ENCODE measurements around the gene PPOX.
A peak's percentile ranks its signal among the peaks of the same experiment; 100 is the strongest.

PPOX gene

DNA sequence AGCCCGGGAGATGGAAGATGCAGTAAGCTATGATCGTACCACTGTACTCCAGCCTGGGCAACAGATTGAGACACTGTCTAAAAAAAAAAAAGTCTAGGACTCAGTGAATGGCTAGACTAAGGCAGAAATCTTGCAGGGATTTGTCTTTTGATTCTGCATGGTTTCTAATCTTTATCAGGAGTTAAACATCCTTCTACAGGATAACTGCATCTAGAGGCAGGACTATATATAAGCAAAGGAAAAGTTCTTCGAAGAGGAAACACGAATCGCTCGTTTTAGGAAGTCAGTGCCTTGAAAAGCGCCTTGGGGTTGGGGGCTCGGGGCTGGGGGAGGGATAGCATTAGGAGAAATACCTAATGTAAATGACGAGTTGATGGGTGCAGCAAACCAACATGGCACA is 13.1 kb upstream of the PPOX start:
- no peak for DNase-seq (ENCODE audit: extremely low read depth in 1 of 2, low read depth in 1 of 2)

DNA sequence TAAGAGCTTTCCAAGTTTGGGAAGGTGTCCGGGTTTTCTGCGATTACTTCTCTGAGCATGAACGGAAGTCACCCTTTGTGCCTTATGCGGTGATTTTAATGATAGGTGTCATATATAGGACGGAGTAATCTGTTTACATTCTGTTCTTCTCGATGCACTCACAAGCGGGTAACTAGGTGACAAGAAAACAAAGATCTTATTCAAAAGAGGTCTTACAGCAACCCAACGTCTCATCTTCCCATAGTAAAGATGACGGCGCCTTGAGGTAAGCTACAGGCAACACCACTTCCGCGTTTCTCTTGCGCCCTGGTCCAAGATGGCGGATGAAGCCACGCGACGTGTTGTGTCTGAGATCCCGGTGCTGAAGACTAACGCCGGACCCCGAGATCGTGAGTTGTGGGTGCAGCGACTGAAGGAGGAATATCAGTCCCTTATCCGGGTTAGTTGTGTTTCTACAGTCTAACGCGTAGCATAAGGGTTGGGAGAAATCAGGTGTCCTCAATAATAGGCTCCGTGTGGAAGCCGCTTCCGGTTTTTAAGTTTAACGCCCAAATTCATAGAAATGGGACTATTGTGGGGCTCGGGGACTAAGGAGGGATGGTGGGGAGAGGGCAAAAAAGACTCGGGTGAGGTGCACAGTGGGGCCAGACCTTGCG is 12.4 kb upstream of the PPOX start, which contains the start of gene UFC1:
Gene UFC1, plus strand, starts transcription at position 297 of the 656 bp plus-strand sequence. Its CDS starts 20 bp downstream, at position 317.
- peak; percentile 56 to 78 for DNase-seq (ENCODE audit: extremely low read depth in 1 of 2, low read depth in 1 of 2)

DNA sequence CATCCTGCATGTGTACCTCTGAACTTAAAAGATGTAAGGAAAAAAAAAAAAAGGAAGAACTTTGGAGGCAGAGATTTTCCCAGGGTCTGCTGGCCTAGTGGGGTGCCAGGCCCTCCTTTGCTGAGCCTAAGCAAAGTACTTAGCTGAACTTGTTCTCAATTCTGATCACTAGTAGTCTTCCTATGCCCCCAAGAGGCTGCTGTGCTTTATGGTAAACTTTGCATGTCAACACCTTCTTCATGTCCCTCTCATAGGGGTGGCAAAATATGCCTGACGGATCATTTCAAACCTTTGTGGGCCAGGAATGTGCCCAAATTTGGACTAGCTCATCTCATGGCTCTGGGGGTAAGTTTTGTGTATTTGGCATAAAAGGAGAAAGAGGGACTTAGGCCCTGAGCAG is 8.4 kb upstream of the PPOX start:
- DNase-seq (ENCODE audit: extremely low read depth in 1 of 2, low read depth in 1 of 2): no peak

DNA sequence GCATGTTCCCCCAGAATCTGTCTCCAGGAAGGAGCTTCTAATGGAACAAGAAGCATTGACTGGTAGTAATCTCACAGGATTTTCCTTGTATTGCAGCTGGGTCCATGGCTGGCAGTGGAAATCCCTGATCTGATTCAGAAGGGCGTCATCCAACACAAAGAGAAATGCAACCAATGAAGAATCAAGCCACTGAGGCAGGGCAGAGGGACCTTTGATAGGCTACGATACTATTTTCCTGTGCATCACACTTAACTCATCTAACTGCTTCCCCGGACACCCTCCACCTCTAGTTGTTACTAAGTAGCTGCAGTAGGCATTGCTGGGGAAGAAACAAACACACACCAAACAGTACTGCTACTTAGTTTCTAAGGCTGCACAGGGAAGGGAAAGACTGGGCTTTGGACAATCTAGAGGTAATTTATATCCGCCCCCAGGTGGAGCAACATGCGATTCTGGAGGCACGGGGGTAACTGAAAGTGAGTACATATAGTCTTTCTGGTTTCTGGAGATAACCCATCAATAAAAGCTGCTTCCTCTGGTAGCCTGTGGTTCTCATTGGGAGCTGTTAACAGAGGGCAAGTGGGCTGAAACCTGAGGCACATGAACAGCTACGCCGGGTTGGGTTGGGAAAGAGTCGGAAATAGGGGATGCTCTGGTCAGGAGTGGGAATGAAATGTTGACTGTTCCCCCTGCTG is 7.8 kb upstream of the PPOX start:
- no peak for DNase-seq (ENCODE audit: extremely low read depth in 1 of 2, low read depth in 1 of 2)

DNA sequence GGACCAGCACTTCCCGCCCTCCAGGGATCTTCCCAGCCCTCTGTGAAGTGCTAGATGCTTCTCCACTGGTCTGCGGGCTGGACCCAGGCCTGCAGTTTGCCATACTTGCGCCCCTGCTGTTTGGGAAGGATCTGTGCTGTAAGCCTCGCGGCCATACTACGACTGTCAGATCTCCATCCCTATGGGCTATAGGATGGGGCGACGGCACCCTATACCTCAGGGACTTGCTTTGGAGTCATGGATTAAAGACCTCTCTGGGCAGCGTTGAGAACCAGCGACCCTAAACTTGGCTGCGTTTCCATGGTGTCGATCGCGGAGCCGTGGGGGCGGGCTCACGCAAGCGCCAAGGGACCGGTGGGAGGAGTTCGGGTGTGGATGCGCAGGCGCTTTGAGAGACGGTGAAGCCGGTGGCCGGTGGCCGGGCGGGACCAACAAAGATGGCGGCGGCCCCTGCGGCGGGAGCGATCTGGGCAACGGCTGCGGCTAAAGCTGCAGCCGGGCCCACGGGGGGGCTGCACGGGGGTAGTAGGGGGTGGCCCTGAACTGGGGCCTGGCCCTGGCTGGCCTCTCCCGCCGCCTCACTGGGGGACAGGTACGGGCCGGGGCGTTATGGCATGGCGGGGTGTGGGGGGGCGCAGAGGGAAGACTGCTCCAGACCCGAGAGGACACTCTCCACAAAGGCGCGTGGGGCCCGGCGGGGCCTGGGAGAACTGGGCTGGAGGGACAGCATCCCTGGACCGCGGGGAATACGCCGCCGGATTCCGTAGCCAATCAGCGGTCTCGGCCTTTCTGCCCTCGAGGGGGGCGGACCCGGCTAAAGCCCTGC is 6.9 kb upstream of the PPOX start, which contains the start of gene USP21:
Gene USP21, plus strand, starts transcription at position 414 of the 826 bp plus-strand sequence. CDS start 1,141 bp downstream, outside the sequence.
- DNase-seq (ENCODE audit: extremely low read depth in 1 of 2, low read depth in 1 of 2): peak; percentile 83 to 89

DNA sequence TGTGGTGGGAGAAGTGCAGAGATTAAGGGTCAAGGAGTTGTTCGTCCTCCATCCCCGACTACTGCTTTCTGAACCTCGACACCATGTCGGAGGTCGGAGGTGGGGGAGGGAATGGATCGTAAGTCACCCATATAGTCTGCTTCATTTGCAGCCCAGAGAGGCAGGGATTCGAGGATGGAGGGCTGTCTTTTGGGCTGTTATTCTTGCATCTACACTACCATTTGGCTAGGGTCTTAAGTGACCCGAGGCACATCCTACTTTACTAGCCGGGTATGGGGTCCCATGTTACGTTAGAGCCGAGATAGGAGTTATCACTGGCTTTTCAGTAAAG is 6.3 kb upstream of the PPOX start:
- no peak for DNase-seq (ENCODE audit: extremely low read depth in 1 of 2, low read depth in 1 of 2)

DNA sequence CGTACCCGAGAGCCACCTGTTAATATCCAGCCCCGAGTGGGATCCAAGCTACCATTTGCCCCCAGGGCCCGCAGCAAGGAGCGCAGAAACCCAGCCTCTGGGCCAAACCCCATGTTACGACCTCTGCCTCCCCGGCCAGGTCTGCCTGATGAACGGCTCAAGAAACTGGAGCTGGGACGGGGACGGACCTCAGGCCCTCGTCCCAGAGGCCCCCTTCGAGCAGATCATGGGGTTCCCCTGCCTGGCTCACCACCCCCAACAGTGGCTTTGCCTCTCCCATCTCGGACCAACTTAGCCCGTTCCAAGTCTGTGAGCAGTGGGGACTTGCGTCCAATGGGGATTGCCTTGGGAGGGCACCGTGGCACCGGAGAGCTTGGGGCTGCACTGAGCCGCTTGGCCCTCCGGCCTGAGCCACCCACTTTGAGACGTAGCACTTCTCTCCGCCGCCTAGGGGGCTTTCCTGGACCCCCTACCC is 5.5 kb upstream of the PPOX start:
- no peak for DNase-seq (ENCODE audit: extremely low read depth in 1 of 2, low read depth in 1 of 2)

DNA sequence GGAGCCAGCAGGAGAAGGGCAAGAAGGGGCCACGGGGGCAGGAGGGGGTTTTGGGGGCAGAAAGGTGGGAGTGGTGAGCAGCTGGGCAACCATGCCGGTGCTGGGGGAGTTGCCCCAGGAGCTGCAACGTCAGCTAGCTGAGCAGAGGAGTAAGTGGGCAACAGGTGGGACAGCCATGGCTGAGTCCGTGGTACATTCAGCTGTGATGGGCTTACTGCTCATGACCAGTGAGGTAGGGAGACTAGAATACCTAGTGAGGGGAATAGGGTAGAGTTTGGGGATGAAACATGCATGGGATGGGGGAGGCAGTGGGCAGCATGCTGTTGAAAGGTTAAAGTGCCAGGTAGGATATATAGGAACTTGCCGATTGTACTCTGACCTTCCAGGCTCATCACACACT is 4.6 kb upstream of the PPOX start:
- DNase-seq (ENCODE audit: extremely low read depth in 1 of 2, low read depth in 1 of 2): no peak

DNA sequence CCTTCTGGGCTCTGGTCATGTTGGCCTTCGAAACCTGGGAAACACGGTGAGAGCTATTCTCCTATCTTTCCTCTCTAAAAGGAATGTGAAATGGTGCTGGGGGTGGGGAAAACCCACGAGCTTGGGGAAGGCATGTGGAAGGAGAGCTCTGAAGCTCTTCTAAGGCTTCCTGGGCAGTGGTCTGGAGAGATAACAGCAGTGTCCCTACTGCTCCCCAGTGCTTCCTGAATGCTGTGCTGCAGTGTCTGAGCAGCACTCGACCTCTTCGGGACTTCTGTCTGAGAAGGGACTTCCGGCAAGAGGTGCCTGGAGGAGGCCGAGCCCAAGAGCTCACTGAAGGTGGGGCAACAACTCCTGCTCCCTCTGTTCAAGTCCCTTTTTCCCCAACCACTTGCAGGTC is 4.2 kb upstream of the PPOX start:
- DNase-seq (ENCODE audit: extremely low read depth in 1 of 2, low read depth in 1 of 2): no peak

DNA sequence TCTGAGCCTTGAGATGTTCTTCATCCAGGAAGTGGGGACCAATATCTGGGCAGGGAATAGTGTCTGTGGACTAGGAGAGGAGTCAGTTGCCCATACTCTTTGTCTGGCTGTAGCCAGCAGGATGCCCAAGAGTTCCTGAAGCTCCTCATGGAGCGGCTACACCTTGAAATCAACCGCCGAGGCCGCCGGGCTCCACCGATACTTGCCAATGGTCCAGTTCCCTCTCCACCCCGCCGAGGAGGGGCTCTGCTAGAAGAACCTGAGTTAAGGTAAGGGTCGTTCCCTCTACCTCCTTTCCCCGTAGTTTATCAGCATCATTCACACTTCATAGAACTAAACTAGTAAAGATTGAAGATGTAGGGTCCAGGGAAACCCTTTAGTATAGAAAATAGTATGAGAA is 3.4 kb upstream of the PPOX start:
- DNase-seq (ENCODE audit: extremely low read depth in 1 of 2, low read depth in 1 of 2): no peak

DNA sequence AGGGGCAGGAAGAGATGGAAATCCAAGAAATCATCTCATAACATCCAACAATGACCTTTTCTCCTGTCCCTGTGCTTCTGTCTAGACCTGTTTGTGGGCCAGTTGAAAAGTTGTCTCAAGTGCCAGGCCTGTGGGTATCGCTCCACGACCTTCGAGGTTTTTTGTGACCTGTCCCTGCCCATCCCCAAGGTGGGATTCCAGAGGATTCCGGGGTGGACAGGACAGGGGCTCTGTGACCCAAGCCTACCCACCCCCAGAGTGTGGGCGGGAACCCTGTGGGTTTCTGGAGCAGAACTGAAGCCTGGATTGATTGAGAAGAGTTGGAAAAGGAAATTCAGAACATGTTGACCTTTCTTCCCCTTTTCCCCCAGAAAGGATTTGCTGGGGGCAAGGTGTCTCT is 2.4 kb upstream of the PPOX start:
- no peak for DNase-seq (ENCODE audit: extremely low read depth in 1 of 2, low read depth in 1 of 2)

DNA sequence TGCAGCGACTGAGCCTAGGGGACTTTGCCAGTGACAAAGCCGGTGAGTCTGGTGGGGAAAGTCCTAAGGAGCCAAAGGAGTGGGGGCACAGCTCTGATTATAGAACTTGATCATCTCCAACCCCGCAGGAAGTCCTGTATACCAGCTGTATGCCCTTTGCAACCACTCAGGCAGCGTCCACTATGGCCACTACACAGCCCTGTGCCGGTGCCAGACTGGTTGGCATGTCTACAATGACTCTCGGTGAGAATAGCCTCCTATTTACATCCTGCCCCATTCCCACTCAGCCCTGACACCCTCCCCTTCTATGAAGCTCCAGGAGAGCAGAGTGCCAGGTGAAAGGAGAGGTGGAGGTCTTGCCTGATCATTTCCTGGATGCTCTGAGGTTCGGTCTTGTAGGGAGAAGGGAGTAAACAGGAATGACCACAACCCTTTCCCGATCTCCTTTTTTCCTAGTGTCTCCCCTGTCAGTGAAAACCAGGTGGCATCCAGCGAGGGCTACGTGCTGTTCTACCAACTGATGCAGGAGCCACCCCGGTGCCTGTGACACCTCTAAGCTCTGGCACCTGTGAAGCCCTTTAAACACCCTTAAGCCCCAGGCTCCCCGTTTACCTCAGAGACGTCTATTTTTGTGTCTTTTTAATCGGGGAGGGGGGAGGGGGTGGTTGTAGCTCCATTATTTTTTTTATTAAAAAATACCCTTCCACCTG is 1.2 kb upstream of the PPOX start:
- DNase-seq (ENCODE audit: extremely low read depth in 1 of 2, low read depth in 1 of 2): no peak

DNA sequence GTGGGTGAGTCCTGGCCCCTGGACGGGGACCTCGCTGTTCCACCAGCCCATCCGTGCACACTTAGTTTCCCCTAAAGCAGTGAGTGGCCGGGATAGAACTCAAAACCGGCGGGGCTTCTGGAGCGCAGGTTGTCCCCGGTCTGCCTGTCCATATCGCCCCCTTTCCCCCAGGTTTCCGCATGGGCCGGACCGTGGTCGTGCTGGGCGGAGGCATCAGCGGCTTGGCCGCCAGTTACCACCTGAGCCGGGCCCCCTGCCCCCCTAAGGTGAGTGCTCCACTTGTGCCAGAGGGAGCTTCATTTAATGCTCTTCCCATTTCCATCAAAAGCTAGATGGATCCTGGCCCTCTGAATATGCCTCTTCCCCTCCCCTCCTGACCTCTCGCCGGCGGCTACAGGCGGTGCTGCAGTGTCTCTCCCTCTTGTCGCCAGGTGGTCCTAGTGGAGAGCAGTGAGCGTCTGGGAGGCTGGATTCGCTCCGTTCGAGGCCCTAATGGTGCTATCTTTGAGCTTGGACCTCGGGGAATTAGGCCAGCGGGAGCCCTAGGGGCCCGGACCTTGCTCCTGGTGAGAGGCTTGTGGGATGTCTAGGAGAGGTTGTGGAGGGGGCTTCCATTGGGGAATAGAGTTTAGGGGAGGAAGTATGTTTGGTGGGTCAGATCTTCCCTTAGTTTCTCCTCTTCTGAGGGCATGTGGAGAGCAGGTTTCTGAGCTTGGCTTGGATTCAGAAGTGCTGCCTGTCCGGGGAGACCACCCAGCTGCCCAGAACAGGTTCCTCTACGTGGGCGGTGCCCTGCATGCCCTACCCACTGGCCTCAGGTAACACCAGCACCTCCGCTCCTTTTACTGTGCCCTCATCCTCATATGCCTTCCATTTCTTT is 683 bp downstream of the PPOX start:
- DNase-seq (ENCODE audit: extremely low read depth in 1 of 2, low read depth in 1 of 2): no peak

DNA sequence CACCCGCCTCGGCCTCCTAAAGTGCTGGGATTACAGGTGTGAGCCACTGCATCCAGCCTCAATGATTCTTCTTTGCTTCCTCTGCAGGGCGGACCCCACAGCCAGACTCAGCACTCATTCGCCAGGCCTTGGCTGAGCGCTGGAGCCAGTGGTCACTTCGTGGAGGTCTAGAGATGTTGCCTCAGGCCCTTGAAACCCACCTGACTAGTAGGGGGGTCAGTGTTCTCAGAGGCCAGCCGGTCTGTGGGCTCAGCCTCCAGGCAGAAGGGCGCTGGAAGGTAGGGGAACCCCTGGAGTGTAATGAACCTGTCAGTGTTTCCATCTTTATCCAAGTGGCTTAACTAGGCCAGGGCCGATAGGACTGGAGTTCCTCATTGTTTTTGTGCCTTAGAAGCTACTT is 2.7 kb downstream of the PPOX start:
- DNase-seq (ENCODE audit: extremely low read depth in 1 of 2, low read depth in 1 of 2): no peak

DNA sequence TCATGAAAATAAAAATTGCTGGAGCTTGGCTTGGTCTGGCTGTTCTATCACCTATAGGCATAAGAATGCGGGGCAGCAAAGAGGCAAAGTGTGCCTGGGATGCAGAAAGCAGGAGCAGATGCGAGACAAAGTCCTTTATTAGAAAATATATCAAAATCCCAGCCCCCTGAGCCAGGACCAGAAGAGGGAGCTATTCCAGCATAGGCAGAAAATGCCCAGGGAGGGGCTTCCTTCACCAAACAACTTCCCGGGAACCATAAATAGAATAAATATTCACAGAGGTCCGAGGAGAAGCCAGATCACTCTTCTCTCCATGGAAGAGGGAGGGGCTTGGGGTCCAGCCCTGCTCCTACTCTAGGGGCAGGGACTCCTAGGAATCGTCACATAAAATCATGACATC is 5.0 kb downstream of the PPOX start:
- DNase-seq (ENCODE audit: extremely low read depth in 1 of 2, low read depth in 1 of 2): no peak

DNA sequence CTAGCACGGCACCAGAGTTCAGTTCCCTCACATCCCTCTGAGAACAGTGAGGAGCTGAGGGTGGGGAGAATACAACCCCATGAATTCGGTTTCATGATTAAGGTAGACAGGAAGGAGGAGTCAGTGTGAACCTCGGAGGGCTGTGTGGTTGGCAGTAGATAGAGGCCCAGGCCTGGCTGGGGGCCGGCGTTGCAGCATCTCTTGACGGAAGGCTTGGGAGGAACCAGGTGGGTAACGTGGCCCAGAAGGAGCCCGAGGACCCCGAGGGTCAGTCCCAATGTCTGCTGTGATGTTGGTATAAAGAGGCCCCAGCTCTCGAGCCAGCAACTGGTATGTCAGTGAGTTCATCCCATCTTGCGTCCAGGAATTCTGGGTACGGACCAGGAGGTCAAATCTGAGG is 5.5 kb downstream of the PPOX start:
- no peak for DNase-seq (ENCODE audit: extremely low read depth in 1 of 2, low read depth in 1 of 2)

DNA sequence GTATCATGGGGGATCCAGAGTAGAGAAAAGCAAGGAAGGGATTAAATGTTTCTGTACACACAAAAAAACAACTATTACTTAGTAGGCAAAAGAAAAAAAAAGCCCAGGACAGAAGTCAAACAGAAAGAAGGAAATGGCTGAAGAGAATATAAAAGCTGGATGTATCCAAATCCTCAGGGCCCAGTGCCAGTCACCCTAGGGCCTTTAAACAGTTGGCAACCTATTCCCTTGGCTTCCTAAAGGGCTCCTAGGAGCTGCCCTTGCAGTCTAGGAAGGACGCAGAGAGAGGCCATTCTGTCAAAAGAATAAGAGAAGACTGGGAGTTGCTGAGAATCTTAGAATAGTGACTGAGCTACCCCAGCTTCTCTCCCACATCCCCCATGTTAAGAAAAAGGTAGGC is 6.1 kb downstream of the PPOX start:
- DNase-seq (ENCODE audit: extremely low read depth in 1 of 2, low read depth in 1 of 2): no peak

DNA sequence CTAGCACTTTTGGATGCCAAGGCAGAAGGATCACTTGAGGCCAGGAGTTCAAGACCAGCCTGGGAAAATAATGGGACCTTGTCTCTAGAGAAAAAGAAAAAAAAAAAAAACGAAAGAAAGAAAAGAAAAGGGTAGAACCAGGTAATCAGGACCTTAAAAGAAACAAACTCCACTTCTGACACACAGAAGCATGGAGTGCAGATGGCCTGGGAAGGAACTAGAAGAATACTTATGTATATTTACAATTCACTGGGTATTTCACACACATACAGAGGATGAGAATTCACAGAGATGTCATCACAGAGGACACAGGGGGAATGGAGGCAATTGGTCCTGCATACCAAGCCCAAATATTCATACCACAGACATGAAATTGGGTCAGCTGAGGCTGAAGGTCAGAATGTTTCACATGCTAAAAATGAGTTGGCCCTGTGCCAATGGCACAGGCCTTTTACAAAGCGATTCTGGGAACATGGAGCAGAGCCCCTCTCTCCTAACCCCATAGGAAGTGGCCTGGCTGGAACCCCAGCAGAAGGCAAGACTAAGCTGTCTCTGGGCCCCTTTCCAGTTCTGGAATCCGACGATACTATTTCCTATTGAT is 6.7 kb downstream of the PPOX start:
- DNase-seq (ENCODE audit: extremely low read depth in 1 of 2, low read depth in 1 of 2): no peak

DNA sequence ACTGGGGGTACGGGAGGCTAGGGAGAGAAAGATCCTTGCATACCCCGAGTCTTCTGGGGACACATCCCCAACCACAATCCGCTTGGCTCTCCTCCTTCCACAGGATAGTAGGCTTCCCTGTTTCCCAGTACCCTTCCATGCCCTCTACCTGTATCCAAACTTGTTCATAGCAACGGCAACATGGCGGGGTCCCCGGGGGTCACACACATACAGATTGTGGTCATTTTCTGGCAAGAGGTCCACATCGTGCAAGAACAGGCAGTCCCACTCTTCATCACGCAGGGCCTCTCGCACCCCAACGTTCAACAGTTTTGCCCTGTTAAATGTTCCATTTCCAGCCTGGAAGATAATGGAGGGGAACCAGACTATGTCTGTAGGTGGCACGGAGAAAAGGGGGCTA is 7.5 kb downstream of the PPOX start:
- DNase-seq (ENCODE audit: extremely low read depth in 1 of 2, low read depth in 1 of 2): no peak

DNA sequence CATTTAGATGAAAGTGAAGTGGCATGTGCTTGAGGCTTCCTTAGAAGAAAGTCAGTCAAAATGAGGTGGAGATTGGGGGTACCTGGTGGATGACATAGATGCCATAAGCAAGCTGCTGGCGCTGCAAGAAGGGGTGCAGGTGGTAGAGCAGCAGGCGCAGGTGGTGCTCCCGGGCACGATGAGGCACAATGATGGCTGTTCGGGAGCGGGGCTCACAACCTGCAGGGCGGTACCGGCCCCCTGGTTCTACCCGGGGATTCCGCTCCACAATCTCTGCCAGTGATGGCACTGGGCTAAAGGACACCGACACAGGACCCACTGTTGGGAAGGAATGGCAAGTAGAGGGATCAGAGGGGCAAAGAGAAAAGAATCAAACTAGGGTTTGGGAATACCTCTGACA is 8.7 kb downstream of the PPOX start:
- no peak for DNase-seq (ENCODE audit: extremely low read depth in 1 of 2, low read depth in 1 of 2)

All from stimulated activated CD8-positive, alpha-beta memory T cell treated with anti-CD3 and anti-CD28 coated beads, Interleukin-7, amount 100 ng/mL, for 48 hours (primary cell).